ENCODE measurements around the gene PRKAG2.

DNA sequence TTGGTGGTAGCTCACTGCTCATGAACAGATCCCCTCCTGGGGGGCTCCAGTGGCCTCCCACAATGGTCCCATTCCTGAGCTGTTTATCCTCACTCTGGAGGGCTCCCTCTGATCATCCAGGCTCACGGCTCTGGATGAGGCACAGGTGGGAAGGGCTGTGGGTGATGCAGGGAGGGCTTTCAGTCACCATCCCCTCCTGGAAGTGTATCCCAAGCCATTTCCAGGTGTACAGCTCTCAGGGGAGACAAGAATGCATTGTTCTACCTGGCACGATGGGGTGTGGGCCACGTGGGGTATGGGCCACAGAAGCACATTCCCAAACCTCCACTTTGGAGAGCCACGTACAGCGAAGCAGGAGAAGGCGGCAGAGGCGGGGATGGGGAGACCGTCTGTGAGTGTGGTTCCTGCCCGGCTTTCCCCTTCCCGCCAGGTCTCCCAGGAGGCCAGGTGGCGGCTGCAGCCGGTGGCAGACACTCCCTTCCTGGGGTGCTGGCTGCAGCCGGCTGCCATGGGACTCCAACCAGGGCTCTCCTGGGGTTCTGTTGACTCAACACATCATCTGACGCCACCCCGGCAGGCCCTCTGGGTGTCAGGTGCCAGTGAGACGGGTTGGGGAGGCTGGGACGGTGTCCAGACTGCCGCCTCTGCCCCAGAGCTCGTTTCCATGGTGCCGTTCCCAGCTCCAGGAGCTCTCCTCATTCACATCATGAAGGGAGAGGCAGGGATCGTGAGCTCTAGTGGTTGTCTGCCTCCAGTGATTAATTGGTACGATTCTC is 187.5 kb downstream of the PRKAG2 start:
- TF ChIP-seq, protein P1, sequence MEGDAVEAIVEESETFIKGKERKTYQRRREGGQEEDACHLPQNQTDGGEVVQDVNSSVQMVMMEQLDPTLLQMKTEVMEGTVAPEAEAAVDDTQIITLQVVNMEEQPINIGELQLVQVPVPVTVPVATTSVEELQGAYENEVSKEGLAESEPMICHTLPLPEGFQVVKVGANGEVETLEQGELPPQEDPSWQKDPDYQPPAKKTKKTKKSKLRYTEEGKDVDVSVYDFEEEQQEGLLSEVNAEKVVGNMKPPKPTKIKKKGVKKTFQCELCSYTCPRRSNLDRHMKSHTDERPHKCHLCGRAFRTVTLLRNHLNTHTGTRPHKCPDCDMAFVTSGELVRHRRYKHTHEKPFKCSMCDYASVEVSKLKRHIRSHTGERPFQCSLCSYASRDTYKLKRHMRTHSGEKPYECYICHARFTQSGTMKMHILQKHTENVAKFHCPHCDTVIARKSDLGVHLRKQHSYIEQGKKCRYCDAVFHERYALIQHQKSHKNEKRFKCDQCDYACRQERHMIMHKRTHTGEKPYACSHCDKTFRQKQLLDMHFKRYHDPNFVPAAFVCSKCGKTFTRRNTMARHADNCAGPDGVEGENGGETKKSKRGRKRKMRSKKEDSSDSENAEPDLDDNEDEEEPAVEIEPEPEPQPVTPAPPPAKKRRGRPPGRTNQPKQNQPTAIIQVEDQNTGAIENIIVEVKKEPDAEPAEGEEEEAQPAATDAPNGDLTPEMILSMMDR (IDR thresholded peaks at IDR 0.05), result no peak
- TF ChIP-seq POLR2A (IDR thresholded peaks at IDR 0.05), result no peak
